Pancreas (tissue), 10 donors: ENCODE data around the gene DLG1. TPM values are rescaled to one million over a fixed set of nuclear protein-coding genes. Genes with fewer than 3 reads are reported as not detected.

ENCODE experiments used
- ATAC-seq, 4 donors: fragments of 200-7000 bp; cut with Tn5 transposase; one replicate each; pipeline versions ENCODE4 v1.8.0 to v1.9.1; 2020; ENCODE audit warnings: mild to moderate bottlenecking in 4 of 4, moderate library complexity in 4 of 4
- DNase-seq, 6 donors: peaks; one replicate each; pipeline ENCODE4 v3.0.0-alpha.2; 2020
- FAIRE-seq: peaks from 2 replicates; lab custom pipeline; 2012; peaks lifted over from hg19 to GRCh38; lab: Jason Lieb, UNC
- H3K27ac ChIP-seq, 4 donors: fragments of 200-600 bp; sonication (generic); 1 replicate in 3 of 4; 2 replicates in 1 of 4; pipeline versions ENCODE4 v1.5.0 to v1.8.0; 2020
- H3K27me3 ChIP-seq, 4 donors: fragments of 200-600 bp; one replicate each; pipeline ENCODE4 v1.8.0; 2021
- H3K36me3 ChIP-seq, 3 donors: fragments of 200-600 bp; sonication (generic) in 1 of 3; one replicate each; pipeline versions ENCODE4 v1.5.0 to v1.8.0; 2020 to 2021
- H3K4me1 ChIP-seq, 3 donors: fragments of 200-600 bp; one replicate each; pipeline ENCODE4 v1.8.0; 2021
- H3K4me3 ChIP-seq, 4 donors: fragments of 200-600 bp; sonication (generic) in 2 of 4; one replicate each; pipeline versions ENCODE4 v1.5.0 to v1.8.0; 2020 to 2021
- H3K9me3 ChIP-seq, 4 donors: fragments of 200-600 bp; one replicate each; pipeline ENCODE4 v1.8.0; 2021
- WGBS, 2 donors: extraction: QIAGEN DNeasy Blood & Tissue Kit; methylation state at CpG; one replicate each; pipeline ENCODE4 v1.1.7; 2013; 5-methylcytosine and 5-hydroxymethylcytosine counted together
- intact Hi-C, 3 donors: fragments of 100-400 bp; cut with DNase I; formaldehyde crosslinking; loops; one replicate each; pipeline versions ENCODE4 v1.11.1 to v1.14.2; 2022
- polyA plus RNA-seq, 2 donors: library from polyadenylated mRNA; stranded (reverse); fragments of 200-250 nt; gene quantifications; one replicate each; pipeline ENCODE4 v1.2.3, GENCODE V29; 2013
- total RNA-seq, 6 donors: library from RNA; stranded (reverse); fragmentation: NEBNext Ultra II Directional in 4 of 6; extraction: Animal tissue kit (Norgen Biotek cat#: 25700) in 4 of 6; gene quantifications; one replicate each; pipeline versions ENCODE4 v1.2.1 to v1.2.4, GENCODE V29; 2021 to 2023
- TF ChIP-seq, protein P1 (sequence below), 4 donors: fragments of 200-600 bp; sonication (generic) in 3 of 4; IDR thresholded peaks; one replicate each; pipeline versions ENCODE4 v1.5.0 to v1.8.0; 2021; ENCODE audit warnings: antibody characterized with exemption in 4 of 4
- donor health status: healthy with polysubstance abuse.
- donor health status: DM: no; HTN: no; CAD: no; lungs with moderate emphysema.
- donor health status: DM: no; HTN: no; CAD: no.
- donor health status: control.
- donor health status: control.
- donor health status: Bipolar disorder and iron deficiency.
- donor health status: DM: yes; HTN: yes; CAD: no.
- donor health status: DM: no; HTN: no; CAD: no.
- donor health status: DM: no; HTN: no; CAD: no.
- donor health status: DM: yes; HTN: yes; CAD: no.

The DLG1 gene
- total and polyA plus RNA-seq, 8 donors: 15.9 to 47.9 (median 28.6) TPM

DNA sequence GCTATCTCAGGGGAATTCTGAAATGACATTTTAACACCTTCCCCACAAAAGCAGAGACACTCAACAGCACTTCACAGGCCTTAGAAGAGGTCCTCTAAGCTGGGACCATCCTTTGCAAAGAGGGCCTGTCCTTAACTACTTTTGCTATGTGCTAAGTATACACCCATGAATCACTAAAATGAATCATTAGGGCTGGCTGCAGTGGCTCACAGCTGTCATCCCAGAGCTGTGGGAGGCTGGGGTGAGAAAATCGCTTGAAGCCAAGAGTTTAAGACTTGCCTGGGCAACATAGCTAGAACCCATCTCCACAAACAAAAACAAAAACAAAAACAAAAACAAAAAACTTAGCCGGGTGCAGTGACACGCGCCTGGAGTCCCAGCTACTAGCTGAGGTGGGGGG is 214.9 kb downstream of the DLG1 start:
- Histone ChIP-seq H3K36me3 (no peaks in the 10 kb centered on the region), H3K4me3 (no peak overlapping the region), H3K27ac (no peak overlapping the region), H3K4me1 (no peaks in the 10 kb centered on the region), H3K9me3 (no peaks in the 10 kb centered on the region), H3K27me3 (no peaks in the 10 kb centered on the region)
- no peak for DNase-seq
- no peak for FAIRE-seq
- intact Hi-C loops: no loop called here
- WGBS, 2 donors: 92 to 96% methylated on average over 4 of the region's 4 CpGs
- peak in 2 of 4 donors; percentile 43 to 63 for ATAC-seq
- TF ChIP-seq, protein P1, sequence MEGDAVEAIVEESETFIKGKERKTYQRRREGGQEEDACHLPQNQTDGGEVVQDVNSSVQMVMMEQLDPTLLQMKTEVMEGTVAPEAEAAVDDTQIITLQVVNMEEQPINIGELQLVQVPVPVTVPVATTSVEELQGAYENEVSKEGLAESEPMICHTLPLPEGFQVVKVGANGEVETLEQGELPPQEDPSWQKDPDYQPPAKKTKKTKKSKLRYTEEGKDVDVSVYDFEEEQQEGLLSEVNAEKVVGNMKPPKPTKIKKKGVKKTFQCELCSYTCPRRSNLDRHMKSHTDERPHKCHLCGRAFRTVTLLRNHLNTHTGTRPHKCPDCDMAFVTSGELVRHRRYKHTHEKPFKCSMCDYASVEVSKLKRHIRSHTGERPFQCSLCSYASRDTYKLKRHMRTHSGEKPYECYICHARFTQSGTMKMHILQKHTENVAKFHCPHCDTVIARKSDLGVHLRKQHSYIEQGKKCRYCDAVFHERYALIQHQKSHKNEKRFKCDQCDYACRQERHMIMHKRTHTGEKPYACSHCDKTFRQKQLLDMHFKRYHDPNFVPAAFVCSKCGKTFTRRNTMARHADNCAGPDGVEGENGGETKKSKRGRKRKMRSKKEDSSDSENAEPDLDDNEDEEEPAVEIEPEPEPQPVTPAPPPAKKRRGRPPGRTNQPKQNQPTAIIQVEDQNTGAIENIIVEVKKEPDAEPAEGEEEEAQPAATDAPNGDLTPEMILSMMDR (IDR thresholded peaks at IDR 0.05): no peak

DNA sequence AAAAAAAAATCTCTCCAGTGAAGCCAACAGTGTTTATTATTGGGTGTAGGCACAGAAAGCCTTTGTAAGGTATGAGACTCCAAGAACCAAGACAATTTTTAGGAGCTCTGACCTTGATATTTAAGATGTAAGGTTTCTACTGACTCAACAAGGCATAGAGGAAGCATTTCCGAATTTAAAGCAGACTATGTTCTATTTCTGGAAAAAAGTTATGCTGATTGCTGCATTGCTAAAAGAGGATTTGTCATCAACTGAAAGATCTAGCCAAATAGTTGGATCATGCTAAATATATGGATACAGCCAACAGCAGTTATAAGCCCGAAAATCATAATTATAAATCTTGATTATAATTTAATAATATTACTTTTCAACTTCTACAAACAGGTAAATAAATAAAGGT is 215.5 kb downstream of the DLG1 start:
- H3K36me3 ChIP-seq: no peaks in the 10 kb centered on the region
- H3K27ac ChIP-seq: no peak overlapping the region
- intact Hi-C loops: no loop called here
- TF ChIP-seq, protein P1 (IDR thresholded peaks at IDR 0.05): no peak
- no peaks in the 10 kb centered on the region for H3K27me3 ChIP-seq
- H3K9me3 ChIP-seq: no peaks in the 10 kb centered on the region
- ATAC-seq: no peak
- H3K4me1 ChIP-seq: no peaks in the 10 kb centered on the region
- no peak for FAIRE-seq
- no peak for DNase-seq
- 85 to 88% methylated on average over 2 of the region's 2 CpGs for WGBS, 2 donors
- no peak overlapping the region for H3K4me3 ChIP-seq

DNA sequence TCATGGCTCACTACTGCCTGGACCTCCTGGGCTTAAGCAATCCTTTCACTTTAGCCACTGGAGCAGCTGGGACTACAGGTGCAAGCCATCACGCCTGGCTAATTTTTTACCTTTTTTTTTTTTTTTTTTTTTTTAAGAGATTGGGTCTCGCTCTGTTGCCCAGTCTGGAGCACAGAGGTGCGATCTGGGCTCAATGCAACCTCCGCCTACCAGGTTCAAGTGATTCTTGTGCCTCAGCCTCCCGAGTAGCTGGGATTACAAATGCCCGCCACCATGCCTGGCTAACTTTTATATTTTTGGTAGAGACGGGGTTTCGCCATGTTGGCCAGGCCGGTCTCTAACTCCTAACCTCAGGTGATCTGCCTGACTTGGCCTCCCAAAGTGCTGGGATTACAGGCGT is 218.1 kb downstream of the DLG1 start:
- DNase-seq (no peak), ATAC-seq (no peak), FAIRE-seq (no peak)
- no peaks in the 10 kb centered on the region for H3K4me1 ChIP-seq
- intact Hi-C loops: no loop called here
- no peak overlapping the region for H3K4me3 ChIP-seq
- no peaks in the 10 kb centered on the region for H3K36me3 ChIP-seq
- H3K27ac ChIP-seq: no peak overlapping the region
- TF ChIP-seq, protein P1 (IDR thresholded peaks at IDR 0.05): no peak
- no peaks in the 10 kb centered on the region for H3K27me3 ChIP-seq
- no peaks in the 10 kb centered on the region for H3K9me3 ChIP-seq
- WGBS, 2 donors: 97 to 99% methylated on average over 10 of the region's 10 CpGs

DNA sequence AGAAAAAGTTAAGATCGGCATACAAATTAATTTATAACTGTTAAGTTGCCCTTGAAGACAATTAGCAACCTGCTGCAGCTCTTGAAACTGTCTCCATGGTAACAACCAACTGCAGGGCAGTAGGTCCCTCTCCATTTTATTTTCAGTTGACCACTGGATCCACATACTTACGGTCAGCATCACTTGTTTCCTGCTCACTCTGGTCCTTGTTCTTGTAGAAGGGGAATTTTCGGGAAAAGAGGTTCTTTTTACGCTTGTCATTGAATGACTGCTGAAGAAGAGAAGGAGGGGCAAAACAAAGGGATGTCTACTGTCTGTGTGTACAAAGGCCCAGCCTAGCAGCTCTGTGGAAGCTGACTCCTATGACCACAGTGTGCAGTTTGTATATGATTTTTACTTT is 222.0 kb downstream of the DLG1 start:
- Histone ChIP-seq H3K36me3 (no peaks in the 10 kb centered on the region), H3K9me3 (no peaks in the 10 kb centered on the region), H3K27ac (no peak overlapping the region), H3K27me3 (no peaks in the 10 kb centered on the region), H3K4me3 (no peak overlapping the region), H3K4me1 (no peaks in the 10 kb centered on the region)
- no peak for FAIRE-seq
- 93% methylated on average over 4 of the region's 4 CpGs for WGBS, 2 donors
- DNase-seq: no peak
- TF ChIP-seq, protein P1 (IDR thresholded peaks at IDR 0.05): no peak
- ATAC-seq: no peak
- intact Hi-C loops: no loop called here

DNA sequence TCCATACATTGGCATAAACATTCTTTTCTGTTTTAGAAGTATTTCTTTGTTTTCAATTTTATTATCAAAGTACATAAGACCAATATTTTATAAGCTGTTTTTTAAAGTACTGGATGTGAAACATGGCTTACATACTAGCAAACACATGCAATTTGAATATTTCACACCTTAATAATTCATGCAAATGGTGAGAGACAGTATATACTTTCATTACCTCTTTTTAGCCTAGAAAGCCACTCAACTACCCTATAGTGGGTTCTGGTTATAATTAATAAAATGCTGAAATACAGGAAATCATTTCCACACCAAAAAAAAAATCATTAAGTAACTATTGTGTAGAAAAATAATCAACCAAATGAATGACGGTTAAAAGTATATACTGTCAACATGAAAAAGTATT is 230.3 kb downstream of the DLG1 start:
- no peak for DNase-seq
- H3K36me3 ChIP-seq: peaks cover 0 to 7% (median 0%) of the 10 kb centered on the region in 3 donors
- no peak for ATAC-seq
- no peaks in the 10 kb centered on the region for H3K27me3 ChIP-seq
- intact Hi-C loops: no loop called here
- H3K27ac ChIP-seq: no peak overlapping the region
- 96 to 98% methylated on average over 1 of the region's 1 CpG for WGBS, 2 donors
- H3K4me1 ChIP-seq: no peaks in the 10 kb centered on the region
- TF ChIP-seq, protein P1 (IDR thresholded peaks at IDR 0.05): no peak
- H3K4me3 ChIP-seq: no peak overlapping the region
- H3K9me3 ChIP-seq: no peaks in the 10 kb centered on the region
- FAIRE-seq: no peak
